ENCODE data around the gene NRG2. TPM values are rescaled to one million over a fixed set of nuclear protein-coding genes. Genes with fewer than 3 reads are reported as not detected.

The NRG2 gene
- total RNA-seq, 1 experiment from 2014 or later = 0.23 TPM

GRCh38 chr5:139884144-139884543, 159.0 kb downstream of the NRG2 start:
- ChIA-PET CTCF (interaction anchor here (0.5 to 3.6 kb wide), 3 partner anchors 85 to 638 kb away, joined by 3 to 19 read pairs (median 3); no protein-coding TSS in a partner anchor), POLR2A (no interaction called here)
- Mint-ChIP-seq H3K4me3 (ENCODE audit: unreplicated experiment) (no peak overlapping the region), H3K36me3 (ENCODE audit: insufficient read depth, unreplicated experiment) (no peaks in the 10 kb centered on the region), H3K27ac (ENCODE audit: low read depth, unreplicated experiment) (no peak overlapping the region), H3K4me1 (ENCODE audit: insufficient read depth, unreplicated experiment) (no peaks in the 10 kb centered on the region), H3K27me3 (ENCODE audit: insufficient read depth, unreplicated experiment) (no peaks in the 10 kb centered on the region), H3K9me3 (ENCODE audit: unreplicated experiment) (no peaks in the 10 kb centered on the region)
- no peak for TF ChIP-seq CTCF (IDR thresholded peaks at IDR 0.05; ENCODE audit: unreplicated experiment)
- BruUV-seq (replicated peaks) = no TSS peak
- intact Hi-C loops (cut with micrococcal nuclease) = no loop called here
- DNase-seq (ENCODE audit: unreplicated experiment) = no peak

- H3K4me1 Mint-ChIP-seq (ENCODE audit: insufficient read depth, unreplicated experiment) = no peaks in the 10 kb centered on the region
- no peak for TF ChIP-seq CTCF (IDR thresholded peaks at IDR 0.05; ENCODE audit: unreplicated experiment)
- ChIA-PET CTCF (interaction anchor here (1.0 to 3.1 kb wide), 2 partner anchors 19 to 86 kb away, joined by 3 to 20 read pairs; no protein-coding TSS in a partner anchor), POLR2A (interaction anchor here (0.6 kb wide), 1 partner anchor 223 kb away, joined by 3 read pairs; no protein-coding TSS in a partner anchor)
- no peak overlapping the region for H3K4me3 Mint-ChIP-seq (ENCODE audit: unreplicated experiment)
- H3K27me3 Mint-ChIP-seq (ENCODE audit: insufficient read depth, unreplicated experiment) = no peaks in the 10 kb centered on the region
- no TSS peak for BruUV-seq (replicated peaks)
- intact Hi-C loops (cut with micrococcal nuclease) = no loop called here
- DNase-seq (ENCODE audit: unreplicated experiment) = peak; percentile 46
- H3K9me3 Mint-ChIP-seq (ENCODE audit: unreplicated experiment) = no peaks in the 10 kb centered on the region
- no peak overlapping the region for H3K27ac Mint-ChIP-seq (ENCODE audit: low read depth, unreplicated experiment)
- no peaks in the 10 kb centered on the region for H3K36me3 Mint-ChIP-seq (ENCODE audit: insufficient read depth, unreplicated experiment)
These were observed 160.0 kb downstream of the NRG2 start for GRCh38 chr5:139882961-139883539.

- no TSS peak for BruUV-seq (replicated peaks)
- intact Hi-C loops (cut with micrococcal nuclease) = no loop called here
These were observed 160.8 kb downstream of the NRG2 start for GRCh38 chr5:139882316-139882715.

More at GRCh38 chr5:139882316-139882715, 160.8 kb downstream of the NRG2 start:
- ChIA-PET CTCF (interaction anchor here (0.6 to 3.1 kb wide), 5 partner anchors 11 to 95 kb away, joined by 3 to 20 read pairs (median 3); no protein-coding TSS in a partner anchor), POLR2A (interaction anchor here (0.6 to 1.4 kb wide), 3 partner anchors 19 to 224 kb away, joined by 3 read pairs; no protein-coding TSS in a partner anchor)
- H3K9me3 Mint-ChIP-seq (ENCODE audit: unreplicated experiment) = no peaks in the 10 kb centered on the region
- DNase-seq (ENCODE audit: unreplicated experiment) = no peak
- H3K4me1 Mint-ChIP-seq (ENCODE audit: insufficient read depth, unreplicated experiment) = peaks cover 2% of the 10 kb centered on the region
- no peak overlapping the region for H3K27ac Mint-ChIP-seq (ENCODE audit: low read depth, unreplicated experiment)
- H3K4me3 Mint-ChIP-seq (ENCODE audit: unreplicated experiment) = no peak overlapping the region
- TF ChIP-seq CTCF (IDR thresholded peaks at IDR 0.05; ENCODE audit: unreplicated experiment) = no peak
- no peaks in the 10 kb centered on the region for H3K36me3 Mint-ChIP-seq (ENCODE audit: insufficient read depth, unreplicated experiment)
- H3K27me3 Mint-ChIP-seq (ENCODE audit: insufficient read depth, unreplicated experiment) = no peaks in the 10 kb centered on the region

All from MCF 10A (cell line).